GM23338 (cell line): ENCODE data around the gene ETV1. TPM values are rescaled to one million over a fixed set of nuclear protein-coding genes. Genes with fewer than 3 reads are reported as not detected.

Experiments
- ATAC-seq: fragments of 200-7000 bp; cut with Tn5 transposase; 3 replicates; pipeline ENCODE4 v1.9.1; 2020
- DNase-seq: peaks from one replicate; pipeline ENCODE4 v3.0.0-alpha.2; 2015; ENCODE audit warnings: low spot score
- H2AFZ ChIP-seq: fragments of 200-600 bp; sonication (generic); 2 replicates; pipeline ENCODE4 v1.8.0; 2016; ENCODE audit warnings: antibody characterized with exemption, mild to moderate bottlenecking, moderate library complexity
- H3F3A ChIP-seq: fragments of 200-600 bp; sonication (generic); replicated peaks from 2 replicates; pipeline ENCODE4 v1.8.0; 2017; ENCODE audit warnings: antibody characterized with exemption, mixed run types, low read depth
- H3K27ac ChIP-seq: fragments of 200-600 bp; sonication (generic); 2 replicates; pipeline ENCODE4 v1.6.1; 2016; ENCODE audit warnings: low read depth
- H3K27me3 ChIP-seq: fragments of 200-600 bp; sonication (generic); 2 replicates; pipeline ENCODE4 v1.8.0; 2016; ENCODE audit warnings: mild to moderate bottlenecking, mixed run types, moderate library complexity; ENCODE audit not compliant: insufficient read depth
- H3K36me3 ChIP-seq: fragments of 200-600 bp; sonication (generic); 2 replicates; pipeline ENCODE4 v1.8.0; 2016; ENCODE audit warnings: mild to moderate bottlenecking; ENCODE audit not compliant: insufficient read depth
- H3K4me1 ChIP-seq: fragments of 200-600 bp; sonication (generic); 2 replicates; pipeline ENCODE4 v1.8.0; 2016; ENCODE audit warnings: mild to moderate bottlenecking, moderate library complexity; ENCODE audit not compliant: insufficient read depth
- H3K4me2 ChIP-seq: fragments of 200-600 bp; sonication (generic); 2 replicates; pipeline ENCODE4 v1.7.1; 2017; ENCODE audit warnings: mixed run types
- H3K4me3 ChIP-seq: fragments of 200-600 bp; sonication (generic); 2 replicates; pipeline ENCODE4 v1.6.1; 2016; ENCODE audit warnings: mixed run types
- H3K79me2 ChIP-seq: fragments of 200-600 bp; sonication (generic); replicated peaks from 2 replicates; pipeline ENCODE4 v1.8.0; 2017; ENCODE audit warnings: mild to moderate bottlenecking; ENCODE audit not compliant: insufficient read depth
- H3K9me2 ChIP-seq: fragments of 200-600 bp; sonication (generic); 2 replicates; pipeline ENCODE4 v1.8.0; 2017; ENCODE audit not compliant: insufficient read depth
- H4K20me1 ChIP-seq: fragments of 200-600 bp; sonication (generic); replicated peaks from 2 replicates; pipeline ENCODE4 v1.8.0; 2017; ENCODE audit warnings: mild to moderate bottlenecking; ENCODE audit not compliant: insufficient read depth
- H3K27ac Mint-ChIP-seq: 2 replicates; pipeline ENCODE4 v1.8.0; 2020; ENCODE audit warnings: inconsistent platforms, mild to moderate bottlenecking, moderate library complexity, mixed read lengths
- H3K27me3 Mint-ChIP-seq: 3 replicates; pipeline ENCODE4 v1.8.0; 2022; ENCODE audit warnings: low read depth, mild to moderate bottlenecking, moderate library complexity, mixed read lengths, inconsistent platforms; ENCODE audit not compliant: insufficient read depth, poor library complexity
- H3K36me3 Mint-ChIP-seq: 3 replicates; pipeline ENCODE4 v1.8.0; 2021; ENCODE audit warnings: low read depth, mild to moderate bottlenecking, inconsistent platforms, moderate library complexity, mixed read lengths
- H3K4me1 Mint-ChIP-seq: 3 replicates; pipeline ENCODE4 v1.8.0; 2020; ENCODE audit warnings: mild to moderate bottlenecking, inconsistent platforms, mixed read lengths
- H3K4me3 Mint-ChIP-seq: 3 replicates; pipeline ENCODE4 v1.8.0; 2021; ENCODE audit warnings: moderate library complexity, mild to moderate bottlenecking, inconsistent platforms, mixed read lengths
- H3K9me3 Mint-ChIP-seq: 3 replicates; pipeline ENCODE4 v1.8.0; 2020; ENCODE audit warnings: moderate library complexity, mild to moderate bottlenecking, inconsistent platforms, mixed read lengths
- CREB1 ChIP-seq: fragments of 250-450 bp; sonication (Bioruptor Pico); IDR thresholded peaks from 2 replicates; pipeline ENCODE4 v1.5.0; 2020; ENCODE audit warnings: low read depth, mild to moderate bottlenecking, moderate library complexity
- EZH2phosphoT487 ChIP-seq: fragments of 200-600 bp; sonication (generic); IDR thresholded peaks from one replicate; pipeline ENCODE4 v1.8.1; 2018; ENCODE audit warnings: antibody characterized with exemption; ENCODE audit not compliant: unreplicated experiment
- POLR2AphosphoS5 ChIP-seq: IDR thresholded peaks from 2 replicates; pipeline ENCODE4 v1.6.1; 2016; ENCODE audit warnings: antibody characterized with exemption, low read depth
- REST ChIP-seq: IDR thresholded peaks from one replicate; pipeline ENCODE4 v1.6.1; 2018; ENCODE audit warnings: antibody characterized with exemption; ENCODE audit not compliant: unreplicated experiment
- ZNF331 ChIP-seq: fragments of 250-450 bp; sonication (Bioruptor Pico); IDR thresholded peaks from 2 replicates; pipeline ENCODE4 v1.5.0; 2020; ENCODE audit warnings: low read depth, mild to moderate bottlenecking, moderate library complexity
- polyA plus RNA-seq: library from polyadenylated mRNA; unstranded; fragments of >200 nt; fragmentation: Nextera tagmentation; extraction: Ambion mirVana; gene quantifications from 2 replicates; pipeline ENCODE4 v1.2.1, GENCODE V29; 2016
- total RNA-seq: library from RNA; depleted of rRNA; stranded (reverse); fragments of >200 nt; shearing (Covaris generic); gene quantifications from 2 replicates; pipeline ENCODE4 v1.2.3, GENCODE V29; 2014
- TF ChIP-seq, protein P1 (sequence below): fragments of 250-450 bp; sonication (Bioruptor Pico); IDR thresholded peaks from 2 replicates; pipeline ENCODE4 v1.5.0; 2020; ENCODE audit warnings: mild to moderate bottlenecking, moderate library complexity

ETV1 gene
- total and polyA plus RNA-seq, 2 experiments from 2014 or later: 49.4 to 61.9 TPM

GRCh38 chr7:13846386-13846785 lies 143.1 kb downstream of the ETV1 start (continued):
- TF ChIP-seq, protein P1, sequence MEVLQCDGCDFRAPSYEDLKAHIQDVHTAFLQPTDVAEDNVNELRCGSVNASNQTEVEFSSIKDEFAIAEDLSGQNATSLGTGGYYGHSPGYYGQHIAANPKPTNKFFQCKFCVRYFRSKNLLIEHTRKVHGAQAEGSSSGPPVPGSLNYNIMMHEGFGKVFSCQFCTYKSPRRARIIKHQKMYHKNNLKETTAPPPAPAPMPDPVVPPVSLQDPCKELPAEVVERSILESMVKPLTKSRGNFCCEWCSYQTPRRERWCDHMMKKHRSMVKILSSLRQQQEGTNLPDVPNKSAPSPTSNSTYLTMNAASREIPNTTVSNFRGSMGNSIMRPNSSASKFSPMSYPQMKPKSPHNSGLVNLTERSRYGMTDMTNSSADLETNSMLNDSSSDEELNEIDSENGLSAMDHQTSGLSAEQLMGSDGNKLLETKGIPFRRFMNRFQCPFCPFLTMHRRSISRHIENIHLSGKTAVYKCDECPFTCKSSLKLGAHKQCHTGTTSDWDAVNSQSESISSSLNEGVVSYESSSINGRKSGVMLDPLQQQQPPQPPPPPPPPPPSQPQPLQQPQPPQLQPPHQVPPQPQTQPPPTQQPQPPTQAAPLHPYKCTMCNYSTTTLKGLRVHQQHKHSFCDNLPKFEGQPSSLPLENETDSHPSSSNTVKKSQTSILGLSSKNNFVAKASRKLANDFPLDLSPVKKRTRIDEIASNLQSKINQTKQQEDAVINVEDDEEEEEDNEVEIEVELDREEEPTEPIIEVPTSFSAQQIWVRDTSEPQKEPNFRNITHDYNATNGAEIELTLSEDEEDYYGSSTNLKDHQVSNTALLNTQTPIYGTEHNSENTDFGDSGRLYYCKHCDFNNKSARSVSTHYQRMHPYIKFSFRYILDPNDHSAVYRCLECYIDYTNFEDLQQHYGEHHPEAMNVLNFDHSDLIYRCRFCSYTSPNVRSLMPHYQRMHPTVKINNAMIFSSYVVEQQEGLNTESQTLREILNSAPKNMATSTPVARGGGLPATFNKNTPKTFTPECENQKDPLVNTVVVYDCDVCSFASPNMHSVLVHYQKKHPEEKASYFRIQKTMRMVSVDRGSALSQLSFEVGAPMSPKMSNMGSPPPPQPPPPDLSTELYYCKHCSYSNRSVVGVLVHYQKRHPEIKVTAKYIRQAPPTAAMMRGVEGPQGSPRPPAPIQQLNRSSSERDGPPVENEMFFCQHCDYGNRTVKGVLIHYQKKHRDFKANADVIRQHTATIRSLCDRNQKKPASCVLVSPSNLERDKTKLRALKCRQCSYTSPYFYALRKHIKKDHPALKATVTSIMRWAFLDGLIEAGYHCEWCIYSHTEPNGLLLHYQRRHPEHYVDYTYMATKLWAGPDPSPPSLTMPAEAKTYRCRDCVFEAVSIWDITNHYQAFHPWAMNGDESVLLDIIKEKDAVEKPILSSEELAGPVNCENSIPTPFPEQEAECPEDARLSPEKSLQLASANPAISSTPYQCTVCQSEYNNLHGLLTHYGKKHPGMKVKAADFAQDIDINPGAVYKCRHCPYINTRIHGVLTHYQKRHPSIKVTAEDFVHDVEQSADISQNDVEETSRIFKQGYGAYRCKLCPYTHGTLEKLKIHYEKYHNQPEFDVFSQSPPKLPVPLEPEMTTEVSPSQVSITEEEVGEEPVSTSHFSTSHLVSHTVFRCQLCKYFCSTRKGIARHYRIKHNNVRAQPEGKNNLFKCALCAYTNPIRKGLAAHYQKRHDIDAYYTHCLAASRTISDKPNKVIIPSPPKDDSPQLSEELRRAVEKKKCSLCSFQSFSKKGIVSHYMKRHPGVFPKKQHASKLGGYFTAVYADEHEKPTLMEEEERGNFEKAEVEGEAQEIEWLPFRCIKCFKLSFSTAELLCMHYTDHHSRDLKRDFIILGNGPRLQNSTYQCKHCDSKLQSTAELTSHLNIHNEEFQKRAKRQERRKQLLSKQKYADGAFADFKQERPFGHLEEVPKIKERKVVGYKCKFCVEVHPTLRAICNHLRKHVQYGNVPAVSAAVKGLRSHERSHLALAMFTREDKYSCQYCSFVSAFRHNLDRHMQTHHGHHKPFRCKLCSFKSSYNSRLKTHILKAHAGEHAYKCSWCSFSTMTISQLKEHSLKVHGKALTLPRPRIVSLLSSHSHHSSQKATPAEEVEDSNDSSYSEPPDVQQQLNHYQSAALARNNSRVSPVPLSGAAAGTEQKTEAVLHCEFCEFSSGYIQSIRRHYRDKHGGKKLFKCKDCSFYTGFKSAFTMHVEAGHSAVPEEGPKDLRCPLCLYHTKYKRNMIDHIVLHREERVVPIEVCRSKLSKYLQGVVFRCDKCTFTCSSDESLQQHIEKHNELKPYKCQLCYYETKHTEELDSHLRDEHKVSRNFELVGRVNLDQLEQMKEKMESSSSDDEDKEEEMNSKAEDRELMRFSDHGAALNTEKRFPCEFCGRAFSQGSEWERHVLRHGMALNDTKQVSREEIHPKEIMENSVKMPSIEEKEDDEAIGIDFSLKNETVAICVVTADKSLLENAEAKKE: no peak

DNA sequence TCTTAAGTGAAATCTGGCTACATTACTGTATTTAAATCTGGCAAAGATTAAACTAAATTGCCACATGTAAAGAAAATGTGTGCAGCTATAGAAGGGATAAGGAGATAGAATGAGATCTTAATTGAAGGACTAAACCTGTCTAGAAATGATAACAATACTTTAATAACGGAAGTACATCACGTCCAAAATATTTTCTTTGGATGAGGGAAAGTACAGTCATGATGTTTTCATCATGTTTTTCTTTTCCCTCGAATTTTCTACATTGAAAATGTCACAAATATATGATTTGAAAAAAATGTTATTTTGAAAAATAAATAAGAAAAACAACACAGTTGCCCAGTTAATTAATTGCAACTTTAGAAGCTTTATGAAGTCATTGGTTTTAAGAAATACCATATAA lies 143.9 kb downstream of the ETV1 start:
- Mint-ChIP-seq H3K36me3 (no peaks in the 10 kb centered on the region), H3K4me3 (no peak overlapping the region), H3K9me3 (no peaks in the 10 kb centered on the region; the same call in 2 of the 3 replicates), H3K4me1 (peaks cover 25% of the 10 kb centered on the region), H3K27me3 (peaks cover 2% of the 10 kb centered on the region), H3K27ac (no peak overlapping the region)
- peaks cover 8% of the 10 kb centered on the region; the same call in 1 of the 2 replicates for H3K4me1 ChIP-seq
- no peak overlapping the region for H3K27ac ChIP-seq
- no peaks in the 10 kb centered on the region for H3F3A ChIP-seq
- no peaks in the 10 kb centered on the region for H3K79me2 ChIP-seq
- H3K9me2 ChIP-seq: no peaks in the 10 kb centered on the region
- no peak for ATAC-seq
- no peaks in the 10 kb centered on the region for H3K27me3 ChIP-seq
- H4K20me1 ChIP-seq: no peaks in the 10 kb centered on the region
- H3K4me3 ChIP-seq: no peak overlapping the region
- H2AFZ ChIP-seq: no peak overlapping the region
- DNase-seq: no peak
- no peak overlapping the region for H3K4me2 ChIP-seq
- no peaks in the 10 kb centered on the region for H3K36me3 ChIP-seq
- TF ChIP-seq POLR2AphosphoS5: no peak
- no peak for TF ChIP-seq REST
- no peak for TF ChIP-seq CREB1 (CRISPR knock-in tag)
- TF ChIP-seq ZNF331 (CRISPR knock-in tag): no peak
- TF ChIP-seq EZH2phosphoT487: no peak
- TF ChIP-seq, protein P1: no peak
